ENCODE data around the gene MCC.
A peak's percentile ranks its signal among the peaks of the same experiment; 100 is the strongest.

Gene MCC

GRCh38 chr5:113201715-113202114, 286.5 kb downstream of the MCC start:
- ATAC-seq (no peak), DNase-seq (no peak)
- Mint-ChIP-seq H3K27ac (no peak overlapping the region), H3K4me1 (peaks cover 5% of the 10 kb centered on the region), H3K27me3 (no peaks in the 10 kb centered on the region), H3K9me3 (no peaks in the 10 kb centered on the region), H3K4me3 (no peak overlapping the region)

- H3K9me3 Mint-ChIP-seq = no peaks in the 10 kb centered on the region
- H3K4me1 Mint-ChIP-seq = peaks cover 5% of the 10 kb centered on the region
- H3K4me3 Mint-ChIP-seq = no peak overlapping the region
- ATAC-seq = no peak
- peak overlapping the region in 1 of 2 donors; percentile 27 for H3K27ac Mint-ChIP-seq
- no peak for DNase-seq
- H3K27me3 Mint-ChIP-seq = no peaks in the 10 kb centered on the region
Measured at GRCh38 chr5:113199122-113199905, 288.9 kb downstream of the MCC start.

GRCh38 chr5:113197456-113198200, 290.6 kb downstream of the MCC start:
- Mint-ChIP-seq H3K9me3 (peaks cover 5 to 8% of the 10 kb centered on the region in 2 donors), H3K27me3 (no peaks in the 10 kb centered on the region), H3K27ac (no peak overlapping the region), H3K4me3 (no peak overlapping the region), H3K4me1 (peaks cover 5% of the 10 kb centered on the region)
- no peak for DNase-seq
- peak; percentile 45 for ATAC-seq

- Mint-ChIP-seq H3K4me3 (no peak overlapping the region), H3K27ac (no peak overlapping the region), H3K9me3 (peaks cover 5 to 8% of the 10 kb centered on the region in 2 donors), H3K4me1 (peaks cover 5% of the 10 kb centered on the region), H3K27me3 (no peaks in the 10 kb centered on the region)
- DNase-seq (no peak), ATAC-seq (no peak)
Measured at GRCh38 chr5:113195771-113196170, 292.5 kb downstream of the MCC start.

GRCh38 chr5:113195251-113195650, 293.0 kb downstream of the MCC start:
- Mint-ChIP-seq H3K27ac (no peak overlapping the region), H3K4me1 (peaks cover 5% of the 10 kb centered on the region), H3K4me3 (no peak overlapping the region), H3K9me3 (peaks cover 5 to 8% of the 10 kb centered on the region in 2 donors), H3K27me3 (no peaks in the 10 kb centered on the region)
- DNase-seq (no peak), ATAC-seq (no peak)

GRCh38 chr5:113194591-113194990, 293.7 kb downstream of the MCC start:
- H3K9me3 Mint-ChIP-seq = peaks cover 5 to 8% of the 10 kb centered on the region in 2 donors
- no peak overlapping the region for H3K27ac Mint-ChIP-seq
- no peak overlapping the region for H3K4me3 Mint-ChIP-seq
- H3K27me3 Mint-ChIP-seq = no peaks in the 10 kb centered on the region
- peaks cover 5% of the 10 kb centered on the region for H3K4me1 Mint-ChIP-seq
- no peak for DNase-seq
- ATAC-seq = no peak

GRCh38 chr5:113194125-113194524, 294.1 kb downstream of the MCC start:
- no peak overlapping the region for H3K4me3 Mint-ChIP-seq
- peaks cover 5% of the 10 kb centered on the region for H3K4me1 Mint-ChIP-seq
- DNase-seq (no peak), ATAC-seq (no peak)
- H3K27me3 Mint-ChIP-seq = no peaks in the 10 kb centered on the region
- H3K9me3 Mint-ChIP-seq = peaks cover 5 to 8% of the 10 kb centered on the region in 2 donors
- no peak overlapping the region for H3K27ac Mint-ChIP-seq

- Mint-ChIP-seq H3K4me3 (no peak overlapping the region), H3K27ac (no peak overlapping the region), H3K27me3 (no peaks in the 10 kb centered on the region), H3K4me1 (peaks cover 5% of the 10 kb centered on the region), H3K9me3 (peaks cover 5 to 8% of the 10 kb centered on the region in 2 donors)
- ATAC-seq = no peak
- no peak for DNase-seq
Measured at GRCh38 chr5:113193311-113193978, 294.8 kb downstream of the MCC start.

GRCh38 chr5:113192541-113192940, 295.7 kb downstream of the MCC start:
- H3K4me1 Mint-ChIP-seq = peaks cover 2% of the 10 kb centered on the region
- no peak overlapping the region for H3K27ac Mint-ChIP-seq
- no peak for ATAC-seq
- no peak overlapping the region for H3K4me3 Mint-ChIP-seq
- DNase-seq = no peak
- H3K27me3 Mint-ChIP-seq = no peaks in the 10 kb centered on the region
- H3K9me3 Mint-ChIP-seq = peaks cover 5 to 8% of the 10 kb centered on the region in 2 donors

GRCh38 chr5:113190347-113190746, 297.9 kb downstream of the MCC start:
- H3K27ac Mint-ChIP-seq = no peak overlapping the region
- H3K9me3 Mint-ChIP-seq = peaks cover 5 to 8% of the 10 kb centered on the region in 2 donors
- no peaks in the 10 kb centered on the region for H3K27me3 Mint-ChIP-seq
- H3K4me1 Mint-ChIP-seq = no peaks in the 10 kb centered on the region
- H3K4me3 Mint-ChIP-seq = no peak overlapping the region
- no peak for ATAC-seq
- no peak for DNase-seq

GRCh38 chr5:113189291-113189690, 299.0 kb downstream of the MCC start:
- Mint-ChIP-seq H3K27ac (no peak overlapping the region), H3K4me3 (no peak overlapping the region), H3K27me3 (no peaks in the 10 kb centered on the region), H3K4me1 (no peaks in the 10 kb centered on the region), H3K9me3 (peaks cover 5 to 8% of the 10 kb centered on the region in 2 donors)
- DNase-seq (no peak), ATAC-seq (no peak)

GRCh38 chr5:113188436-113188835, 299.8 kb downstream of the MCC start:
- H3K9me3 Mint-ChIP-seq = peaks cover 5 to 8% of the 10 kb centered on the region in 2 donors
- H3K27ac Mint-ChIP-seq = no peak overlapping the region
- no peaks in the 10 kb centered on the region for H3K4me1 Mint-ChIP-seq
- H3K27me3 Mint-ChIP-seq = no peaks in the 10 kb centered on the region
- no peak for DNase-seq
- H3K4me3 Mint-ChIP-seq = no peak overlapping the region
- no peak for ATAC-seq

GRCh38 chr5:113187906-113188305, 300.3 kb downstream of the MCC start:
- no peak overlapping the region for H3K4me3 Mint-ChIP-seq
- H3K27ac Mint-ChIP-seq = peak overlapping the region in 1 of 2 donors; percentile 7
- peaks cover 2 to 3% of the 10 kb centered on the region in 2 donors for H3K9me3 Mint-ChIP-seq
- DNase-seq = no peak
- no peaks in the 10 kb centered on the region for H3K4me1 Mint-ChIP-seq
- H3K27me3 Mint-ChIP-seq = no peaks in the 10 kb centered on the region
- no peak for ATAC-seq

GRCh38 chr5:113186061-113186460, 302.2 kb downstream of the MCC start:
- Mint-ChIP-seq H3K4me3 (no peak overlapping the region), H3K27me3 (no peaks in the 10 kb centered on the region), H3K9me3 (no peaks in the 10 kb centered on the region), H3K27ac (no peak overlapping the region), H3K4me1 (peaks cover 15% of the 10 kb centered on the region)
- no peak for DNase-seq
- ATAC-seq = no peak

GRCh38 chr5:113183694-113184093, 304.6 kb downstream of the MCC start:
- Mint-ChIP-seq H3K27ac (no peak overlapping the region), H3K9me3 (no peaks in the 10 kb centered on the region), H3K4me3 (no peak overlapping the region), H3K27me3 (no peaks in the 10 kb centered on the region), H3K4me1 (peaks cover 15% of the 10 kb centered on the region)
- ATAC-seq = no peak
- DNase-seq = no peak
